AG08396 (cell line): ENCODE results near the gene LPIN3.

ENCODE experiments used
- DNase-seq: peaks from one replicate; pipeline ENCODE4 v3.0.0; 2012; ENCODE audit warnings: low spot score, mixed read lengths

LPIN3 gene

DNA sequence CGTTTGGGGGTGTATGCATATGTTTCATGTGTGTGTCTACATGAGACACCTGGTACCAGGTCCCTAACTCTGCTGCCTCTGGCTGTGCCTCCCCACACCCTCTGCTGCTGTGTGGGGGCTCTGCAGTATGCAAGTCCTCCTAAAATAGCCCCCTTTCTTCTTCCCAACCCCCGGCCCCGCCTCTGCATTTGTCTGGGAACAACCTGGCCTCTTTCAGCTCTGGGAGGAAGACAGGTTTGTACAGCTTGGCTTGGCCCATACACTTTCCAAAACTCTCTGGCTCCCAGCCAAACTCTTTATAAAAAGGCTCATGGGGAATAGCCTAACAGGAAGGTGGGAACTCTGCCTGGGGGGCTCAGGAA, 53.1 kb downstream of the LPIN3 start:
- DNase-seq = no peak

DNA sequence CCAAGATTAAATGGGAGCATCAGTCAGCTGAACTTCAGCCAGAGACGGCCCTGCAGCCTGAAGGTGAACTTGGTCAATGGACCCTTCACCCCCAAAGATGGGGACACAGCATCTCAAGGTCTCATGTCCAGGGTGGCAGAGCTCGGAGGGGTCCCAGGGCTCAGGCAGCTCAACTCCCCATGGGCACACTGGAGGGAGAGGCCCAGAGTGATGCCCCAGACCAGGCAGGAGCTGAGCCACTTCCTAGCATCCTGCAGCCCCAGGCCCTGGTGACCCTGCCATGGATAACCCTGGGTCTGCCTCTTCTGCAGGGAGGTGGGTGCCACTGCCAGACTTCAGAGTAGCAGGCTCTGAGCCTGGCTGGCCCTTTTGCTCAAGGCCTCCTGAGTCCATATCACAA, 53.5 kb downstream of the LPIN3 start:
- no peak for DNase-seq

DNA sequence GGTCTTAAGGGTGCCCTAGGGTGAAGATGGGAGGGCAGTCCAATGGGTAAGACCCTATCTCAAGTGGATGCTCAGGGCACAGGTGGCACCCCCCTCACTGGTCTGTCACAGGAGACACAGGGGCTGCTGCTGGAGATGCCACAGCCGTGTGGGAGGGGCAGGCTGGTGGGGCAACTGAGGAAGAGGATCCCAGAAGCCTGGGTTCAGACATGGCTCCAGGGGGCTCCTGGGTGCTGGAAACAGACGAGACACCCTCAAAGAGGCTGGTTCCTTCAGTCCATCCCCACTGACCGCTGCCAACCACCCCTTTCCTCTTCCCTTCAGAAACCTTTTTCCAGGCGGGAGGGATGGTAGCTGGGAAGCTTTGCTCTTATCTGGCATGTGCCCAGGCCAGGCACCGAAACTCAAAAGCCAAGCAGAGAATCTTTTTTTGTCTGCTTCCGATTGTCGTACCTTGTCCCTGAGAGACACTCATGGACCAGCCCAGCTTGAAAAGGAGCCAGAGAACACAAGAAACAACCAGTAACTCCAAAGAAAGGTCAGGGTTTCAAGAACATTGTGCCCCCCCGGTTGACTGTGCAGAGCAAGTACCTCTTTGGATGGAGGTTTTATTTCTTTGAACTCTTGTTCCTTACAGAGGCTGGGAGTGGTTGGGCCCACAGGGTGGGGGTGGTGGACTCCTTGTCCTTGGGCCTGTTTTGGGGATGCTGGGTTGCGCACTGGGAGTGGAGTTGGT, 54.5 kb downstream of the LPIN3 start:
- no peak for DNase-seq

DNA sequence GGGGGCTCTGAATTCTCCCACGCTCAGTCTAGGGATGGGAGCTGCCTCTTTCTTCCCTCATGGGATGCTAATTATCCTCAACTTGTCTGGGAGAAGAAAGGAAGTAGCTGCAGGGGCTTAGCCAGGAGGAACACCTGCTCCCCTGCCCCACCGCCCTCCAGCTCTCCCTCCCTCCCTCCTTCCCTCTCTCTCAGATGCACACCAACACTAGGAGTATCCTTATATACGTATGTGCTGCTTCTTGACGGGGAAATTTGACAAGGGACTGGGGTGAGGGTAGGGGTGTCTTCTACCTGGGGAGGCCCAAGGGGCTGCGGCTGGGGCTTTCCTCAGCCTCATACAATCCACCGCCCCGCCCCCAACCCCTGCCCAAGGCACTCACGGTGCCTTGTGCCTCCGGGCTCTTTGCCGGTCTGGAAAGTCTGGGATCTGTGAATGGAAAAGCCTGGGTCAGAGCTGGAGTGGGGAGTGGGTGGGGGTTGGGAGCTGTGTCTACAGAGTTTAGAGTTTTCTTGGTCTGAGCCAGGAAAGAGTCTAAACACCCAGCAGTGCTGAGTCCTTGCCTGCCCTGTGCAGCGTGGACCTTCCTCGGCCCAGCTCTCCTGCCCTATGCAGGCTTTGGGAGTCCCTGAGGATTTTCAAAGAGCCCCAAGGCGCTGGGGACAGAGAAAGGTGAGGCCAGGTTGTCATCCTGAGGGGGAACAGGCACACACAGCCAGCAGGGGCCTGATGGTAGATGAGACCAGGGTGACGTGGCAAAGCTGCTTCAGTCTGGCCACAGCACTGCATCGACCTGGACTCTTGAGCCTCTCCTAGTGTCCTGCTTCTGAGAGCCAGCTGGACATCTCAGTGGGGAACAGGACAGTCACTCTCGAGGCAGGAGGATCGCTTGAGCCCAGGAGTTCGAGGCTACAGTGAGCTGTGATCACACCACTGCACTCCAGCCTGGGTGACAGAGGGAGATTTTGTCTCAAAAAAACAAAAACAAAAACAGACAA, 55.3 kb downstream of the LPIN3 start:
- peak; percentile 43 for DNase-seq

DNA sequence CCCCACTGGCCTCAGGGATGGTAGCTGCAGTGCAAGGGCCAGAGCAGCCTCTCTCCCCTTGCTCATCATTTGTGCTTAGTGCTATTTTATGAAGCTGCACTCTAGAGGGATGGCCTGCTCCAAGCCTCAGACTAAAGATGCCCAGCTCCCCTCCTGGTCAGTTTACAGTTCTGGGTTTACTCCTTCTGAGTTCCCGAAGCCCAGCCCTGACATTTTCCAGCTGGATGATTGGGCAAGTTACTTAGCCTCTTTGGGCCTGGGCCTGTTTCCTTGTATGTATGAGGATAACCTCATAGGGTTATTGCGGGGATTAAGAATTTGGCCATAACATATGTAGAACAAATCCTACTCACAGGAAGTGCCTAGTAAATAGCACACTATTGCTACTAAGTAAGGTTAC, 57.8 kb downstream of the LPIN3 start:
- no peak for DNase-seq

DNA sequence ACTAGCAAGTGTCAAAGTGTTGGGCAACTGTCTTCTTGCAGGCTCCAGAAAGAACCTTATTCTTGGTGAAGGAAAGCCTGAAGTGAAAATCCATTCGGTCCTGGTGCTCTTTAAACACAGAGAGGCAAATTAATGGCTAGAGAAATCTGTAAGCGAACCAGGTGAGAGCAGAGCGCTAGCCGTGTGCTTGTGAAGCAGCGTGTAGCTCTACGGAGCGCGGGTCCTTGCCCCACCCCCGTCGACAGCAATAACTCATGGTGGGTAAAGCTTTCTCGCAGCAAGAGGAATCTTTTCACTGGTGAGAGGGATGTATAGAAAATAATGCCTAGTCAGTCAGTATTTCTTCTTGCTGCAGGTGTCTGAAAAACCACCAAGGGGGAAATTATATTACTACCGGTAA, 63.0 kb downstream of the LPIN3 start:
- DNase-seq = no peak

DNA sequence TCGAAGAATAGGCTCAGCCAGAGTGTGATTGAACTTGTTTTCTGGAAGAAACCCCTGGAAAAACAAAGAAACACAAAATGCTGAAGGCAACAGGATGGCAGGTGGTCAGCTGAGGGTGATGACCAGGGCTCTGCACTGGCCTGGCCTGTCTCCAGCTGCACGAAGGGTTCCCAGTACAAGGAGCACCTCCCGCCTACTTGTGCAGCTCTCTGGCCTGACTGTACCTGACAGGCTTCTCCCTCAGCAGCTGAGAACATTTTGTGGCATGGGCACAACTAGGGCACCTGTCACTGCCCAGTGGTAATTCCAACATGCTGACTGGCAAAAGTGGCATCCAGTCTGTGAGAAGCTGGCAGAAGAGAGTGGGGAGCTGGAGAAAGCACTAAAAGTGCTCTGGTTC, 64.8 kb downstream of the LPIN3 start:
- DNase-seq = no peak

DNA sequence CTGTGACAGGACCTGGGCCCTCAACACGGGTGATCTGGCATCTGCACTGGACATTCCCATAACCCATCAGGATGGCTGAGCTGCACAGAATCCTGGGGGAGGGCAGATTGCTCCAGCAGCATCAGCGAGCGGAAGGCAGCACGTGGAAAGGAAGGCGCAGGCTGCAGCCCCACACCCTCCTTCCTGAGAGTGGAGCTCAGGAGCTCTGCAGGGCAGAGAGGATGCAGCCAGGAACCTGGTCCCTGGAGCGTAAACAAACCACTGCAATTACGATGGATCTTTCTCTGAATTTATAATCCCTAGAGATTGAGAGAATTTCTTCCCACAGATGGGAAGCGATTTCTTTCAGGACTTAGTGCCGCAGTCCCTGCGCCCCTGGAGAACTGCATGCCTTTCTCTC, 65.7 kb downstream of the LPIN3 start:
- DNase-seq = no peak

DNA sequence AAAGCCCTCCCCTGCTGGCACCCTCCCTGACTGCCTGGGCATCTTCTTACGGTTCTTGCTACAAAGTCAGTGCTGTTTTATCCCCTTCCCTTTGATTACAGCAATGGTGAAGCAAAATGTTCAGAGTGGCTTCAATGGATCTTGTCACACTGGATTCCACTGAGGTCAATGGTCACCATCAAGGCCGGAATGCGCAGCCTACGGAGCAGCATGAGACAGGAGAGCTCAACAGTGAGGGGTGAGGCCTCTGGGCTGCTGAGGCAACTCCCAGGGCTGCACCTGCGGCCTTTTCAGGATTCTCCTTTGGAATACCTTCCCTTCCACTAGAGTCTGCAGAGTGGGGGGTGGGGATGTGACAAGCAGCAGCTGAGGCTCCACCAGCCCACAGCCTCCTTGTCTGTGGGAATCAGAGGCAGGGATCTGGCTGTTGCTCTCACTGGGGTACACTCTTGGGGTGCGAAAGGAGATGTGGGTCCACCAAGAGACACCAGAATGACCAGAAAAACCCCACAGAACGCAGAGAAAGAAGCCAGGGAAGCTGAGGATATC, 66.3 kb downstream of the LPIN3 start:
- DNase-seq = no peak

DNA sequence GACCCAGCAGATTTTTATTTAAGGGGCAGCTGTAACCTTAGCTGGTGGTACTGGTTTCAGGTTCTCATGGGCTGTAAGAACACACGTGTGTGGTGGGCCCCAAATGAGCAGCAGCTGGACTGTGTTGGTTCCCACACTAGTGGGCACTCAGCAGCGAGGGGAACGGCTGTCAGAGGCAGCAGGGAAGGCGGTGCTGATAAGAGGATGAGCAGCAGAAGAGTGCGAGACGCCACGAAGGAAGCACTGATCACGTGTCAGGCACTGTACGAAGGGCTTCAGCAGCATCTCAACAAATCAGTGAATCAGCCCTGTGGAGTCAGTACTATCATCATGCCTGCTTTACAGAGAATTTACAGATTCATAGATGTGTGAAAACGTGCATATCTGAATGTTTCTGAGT, 67.0 kb downstream of the LPIN3 start:
- no peak for DNase-seq

DNA sequence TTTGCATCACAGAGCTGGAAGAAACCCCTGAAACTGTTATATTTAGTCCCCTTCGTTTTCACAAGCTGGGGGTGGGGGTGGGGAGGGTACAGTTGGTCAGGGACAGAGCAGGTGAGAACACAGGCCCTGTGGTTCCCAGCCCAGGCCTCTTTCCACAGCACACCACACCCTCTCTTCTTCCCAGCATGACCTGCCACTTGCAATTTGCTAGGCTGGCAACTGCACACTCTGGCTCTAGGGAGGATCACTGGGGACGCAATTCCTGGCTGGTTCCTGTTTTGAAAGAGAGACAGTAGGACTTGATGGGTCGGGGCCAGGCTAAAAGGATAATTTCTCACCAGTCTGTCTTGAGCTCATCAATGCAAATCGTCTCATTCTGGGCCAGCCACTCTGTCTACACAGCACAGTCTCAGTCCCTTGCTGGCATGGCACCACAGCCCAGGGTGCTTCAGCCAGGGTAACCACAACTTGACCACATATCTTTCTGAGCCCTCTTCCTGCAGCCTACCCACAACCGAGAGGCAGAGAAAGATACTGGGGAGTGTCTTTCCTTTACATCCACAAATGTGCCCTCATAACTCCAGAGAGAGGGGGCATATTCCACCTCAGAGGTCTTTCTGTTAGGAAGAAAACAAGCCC, 67.7 kb downstream of the LPIN3 start:
- no peak for DNase-seq

DNA sequence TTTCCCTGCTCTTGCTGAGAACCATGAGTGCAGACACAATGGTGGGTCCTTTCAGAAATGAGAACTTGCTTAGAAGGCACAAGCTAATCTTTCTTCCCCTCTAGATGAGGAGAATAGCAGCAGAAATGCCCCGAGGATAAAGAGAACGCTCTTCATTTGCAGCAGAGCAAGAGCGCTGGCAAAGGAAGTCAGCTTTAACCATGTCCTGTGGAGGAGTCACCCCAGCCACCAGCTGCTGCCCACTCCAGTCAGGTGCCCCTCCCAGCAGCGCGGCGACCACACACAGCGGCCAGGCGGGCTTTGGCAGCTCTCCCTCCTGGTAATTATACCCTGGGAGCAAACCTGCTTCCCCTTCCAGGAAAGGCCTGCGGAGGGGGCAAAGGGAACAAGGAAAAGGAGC, 68.4 kb downstream of the LPIN3 start:
- DNase-seq = no peak
